ENCODE results near the gene OR5K4.
"Not testable (repeated sequence)": the region's sequence is repeated elsewhere in the genome, so short reads cannot be mapped to it uniquely, and the experiment has no call there.

Gene OR5K4

DNA sequence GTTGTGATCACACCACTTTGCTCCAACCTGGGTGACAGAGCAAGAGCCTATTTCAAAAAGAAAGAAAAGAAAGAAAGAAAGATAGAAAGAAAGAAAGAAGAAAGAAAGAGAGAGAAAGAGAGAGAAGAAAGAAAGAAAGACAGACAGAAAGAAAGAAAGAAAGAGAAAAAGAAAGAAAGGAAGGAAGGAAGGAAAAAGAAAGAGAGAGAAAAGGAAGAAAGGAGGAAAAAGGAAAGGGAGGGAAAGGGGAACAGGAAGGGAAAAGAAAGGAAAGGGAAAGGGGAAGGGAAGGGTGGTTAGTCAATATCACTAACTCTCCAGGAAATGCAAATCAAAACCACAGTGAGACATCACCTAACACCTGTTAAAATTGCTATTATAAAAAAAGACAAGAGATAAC is 18.2 kb downstream of the OR5K4 start:
- no peak for DNase-seq

DNA sequence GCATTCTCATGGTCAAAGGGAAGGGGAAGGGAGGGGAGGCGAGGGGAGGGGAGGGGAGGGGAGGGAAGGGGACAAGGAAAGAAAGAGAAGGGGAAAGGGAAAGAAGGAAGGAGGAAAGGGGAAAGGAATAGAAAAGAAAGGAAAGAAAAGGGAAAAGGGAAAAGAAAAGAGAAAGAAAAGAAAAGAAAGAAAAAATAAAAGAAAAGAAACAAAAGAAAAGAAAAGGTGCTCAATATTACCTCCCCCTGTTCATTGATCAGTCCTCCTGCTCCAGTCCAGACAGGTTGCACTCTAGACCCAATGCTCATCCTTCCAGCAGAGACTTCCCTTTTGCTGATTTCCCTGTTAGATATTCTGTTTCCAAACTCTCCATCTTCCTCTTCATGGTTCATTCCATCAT is 18.8 kb downstream of the OR5K4 start:
- no peak for DNase-seq

DNA sequence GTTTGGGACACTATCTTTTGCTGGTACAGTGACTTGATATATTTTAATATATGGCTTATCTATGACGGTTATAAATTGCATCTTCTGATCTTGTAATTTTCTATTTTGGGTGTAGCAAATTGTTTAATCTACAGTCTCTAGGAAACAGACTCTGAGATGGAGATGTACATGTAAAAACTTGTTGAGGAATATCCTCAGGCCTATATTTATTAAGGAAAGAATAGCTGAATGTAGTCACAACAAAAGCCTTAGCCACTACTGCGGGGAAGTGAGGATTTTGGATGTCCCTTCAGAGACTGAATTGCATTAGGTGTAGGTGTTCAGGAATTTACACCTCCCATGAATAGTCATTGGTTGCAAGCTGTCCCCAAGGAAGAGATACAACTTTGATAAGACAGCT is 23.0 kb downstream of the OR5K4 start:
- DNase-seq, result no peak

DNA sequence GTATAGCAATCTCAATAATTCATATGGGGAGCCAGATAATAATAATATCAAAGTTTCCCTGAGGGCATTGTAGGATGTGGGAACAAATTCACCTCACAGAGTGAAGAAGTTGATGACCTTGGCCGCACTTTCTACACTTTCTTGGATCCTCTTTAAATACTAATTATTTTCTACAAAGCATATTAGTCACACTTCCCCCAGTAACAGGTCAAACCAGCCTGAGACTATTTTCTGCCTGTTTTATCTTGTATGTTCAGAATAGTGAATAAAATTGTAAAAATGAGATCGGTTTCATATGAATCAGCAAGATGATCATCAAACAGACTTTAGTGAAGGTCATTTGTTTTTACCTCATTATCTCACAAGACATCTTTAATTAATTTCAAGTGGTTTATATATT is 34.5 kb downstream of the OR5K4 start:
- no peak for DNase-seq

DNA sequence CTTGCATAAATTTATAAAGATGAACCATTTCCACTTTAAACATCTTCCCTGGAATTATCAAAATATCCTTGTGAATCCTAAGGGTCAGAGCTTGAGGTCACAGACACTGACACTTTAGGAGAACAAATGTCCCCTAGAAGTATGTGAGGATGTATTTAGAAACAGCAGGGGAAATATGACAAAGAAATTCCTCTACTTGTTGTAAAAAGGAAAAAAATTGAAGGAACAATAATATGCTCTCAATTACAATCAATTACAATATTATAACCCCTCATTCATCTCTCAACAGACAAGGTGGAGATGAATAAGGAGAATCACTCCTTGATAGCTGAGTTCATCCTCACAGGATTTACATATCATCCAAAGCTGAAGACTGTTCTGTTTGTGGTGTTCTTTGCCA is 36.7 kb downstream of the OR5K4 start, which contains the start of gene OR5K3:
TSS of gene OR5K3 (plus strand) at position 301 of the 400 bp plus-strand sequence. CDS start at position 301, 0 bp downstream.
- no peak for DNase-seq

DNA sequence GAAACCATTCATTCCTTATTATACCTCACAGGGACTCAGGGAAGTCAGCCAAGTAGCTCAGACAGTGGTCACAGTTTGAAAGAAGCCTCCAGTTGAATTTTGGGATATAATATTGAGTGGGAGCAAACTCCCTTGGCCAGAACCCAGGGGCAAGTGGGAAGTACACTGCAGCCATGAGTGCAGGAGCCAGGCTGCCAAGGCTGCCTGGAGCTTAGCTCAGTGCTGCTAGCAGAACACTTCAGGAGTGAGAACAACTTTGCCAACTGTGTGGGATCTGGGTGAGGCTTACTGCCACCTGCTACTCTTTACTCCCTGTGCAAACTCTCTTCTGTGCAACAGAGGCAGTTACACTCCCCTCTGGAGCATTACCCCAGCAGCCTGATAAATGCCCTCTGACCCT is 41.4 kb downstream of the OR5K4 start:
- DNase-seq, result no peak

DNA sequence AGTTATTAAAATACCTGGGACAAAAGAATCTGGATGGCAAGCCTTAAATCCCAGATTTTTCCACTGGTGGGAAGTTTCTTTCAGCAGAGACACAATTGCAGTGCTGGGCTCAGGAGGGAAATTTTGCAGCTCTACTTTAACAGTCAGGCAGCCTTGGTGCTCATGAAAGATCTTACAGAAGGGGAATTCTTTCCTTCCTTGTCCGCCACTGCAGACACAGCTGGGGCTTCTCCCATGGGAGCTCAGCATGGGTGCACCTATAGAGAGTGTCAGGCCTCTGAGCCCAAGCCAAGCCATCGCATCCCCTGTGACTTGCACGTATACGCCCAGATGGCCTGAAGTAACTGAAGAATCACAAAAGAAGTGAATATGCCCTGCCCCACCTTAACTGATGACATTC is 42.8 kb downstream of the OR5K4 start:
- DNase-seq, result not testable (repeated sequence)

DNA sequence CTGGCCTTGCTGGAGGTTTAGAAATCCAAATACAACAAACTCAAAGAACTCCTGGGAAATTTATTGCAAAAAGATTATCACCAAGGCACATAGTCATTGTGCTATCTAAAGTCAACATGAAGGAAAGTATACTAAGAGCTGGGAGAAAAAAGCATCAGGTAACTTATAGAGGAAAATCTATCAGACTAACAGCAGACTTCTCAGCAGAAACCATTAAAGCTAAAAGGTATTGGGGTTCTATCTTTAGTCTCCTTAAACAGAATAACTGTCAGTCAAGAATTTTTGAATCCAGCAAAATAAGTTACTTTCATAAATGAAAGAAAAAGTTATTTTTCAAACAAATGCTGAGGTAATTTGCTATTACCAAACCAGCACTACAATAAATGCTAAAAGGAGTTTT is 44.9 kb downstream of the OR5K4 start:
- DNase-seq, result no peak

DNA sequence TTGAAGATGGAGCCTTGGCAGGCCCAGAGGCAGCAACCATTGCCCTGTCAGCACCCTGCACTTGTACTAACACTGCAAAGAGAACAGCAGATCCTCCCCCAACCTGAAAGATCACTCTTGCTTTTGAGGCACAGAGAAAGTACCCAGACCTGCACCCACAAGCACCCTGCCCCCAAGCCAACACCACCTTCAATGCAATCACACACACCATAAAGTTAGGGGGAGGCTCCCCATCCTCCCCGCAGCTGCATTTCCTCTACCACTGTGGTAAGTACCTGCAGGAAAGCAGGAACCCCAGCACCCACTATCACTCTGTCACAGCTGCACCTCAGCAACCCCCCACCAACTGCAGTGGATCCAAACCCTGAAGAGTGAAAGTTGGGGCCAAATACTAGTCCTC is 48.9 kb downstream of the OR5K4 start:
- DNase-seq, result no peak

DNA sequence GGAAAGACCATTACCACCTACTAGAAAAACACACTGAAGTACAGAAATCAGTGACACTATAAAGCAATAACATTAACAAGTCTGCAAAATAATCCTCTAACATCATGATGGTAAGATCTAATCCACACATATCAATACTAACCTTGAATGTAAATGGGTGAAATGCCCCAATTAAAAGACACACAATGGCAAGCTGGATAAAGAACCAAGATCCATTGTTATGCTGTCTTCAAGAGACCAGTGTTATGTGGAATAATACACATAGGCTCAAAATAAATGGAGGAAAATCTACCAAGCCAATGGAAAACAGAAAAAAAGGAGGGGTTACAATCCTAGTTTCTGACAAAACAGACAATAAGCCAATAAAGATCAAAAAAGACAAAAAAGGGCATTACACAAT is 50.4 kb downstream of the OR5K4 start:
- DNase-seq, result no peak

Measured in CD4-positive, alpha-beta T cell treated with Interleukin-21 for 1 hour (primary cell).